HEK293 (cell line): ENCODE data around the gene MTLN.

Experiments used
- GLIS2 ChIP-seq: fragments of 450-650 bp; formaldehyde crosslinking; IDR thresholded peaks from 2 replicates; pipeline ENCODE4 v1.5.1; 2016; ENCODE audit warnings: missing biosample characterization, missing genetic modification characterization
- SALL2 ChIP-seq: fragments of 450-650 bp; formaldehyde crosslinking; IDR thresholded peaks from 2 replicates; pipeline ENCODE4 v1.5.0; 2017; ENCODE audit warnings: missing biosample characterization, mild to moderate bottlenecking, missing genetic modification characterization, borderline replicate concordance
- TCF7L2 ChIP-seq: IDR thresholded peaks from 2 replicates; pipeline ENCODE4 v1.6.1; 2011; ENCODE audit warnings: low read depth, mild to moderate bottlenecking, inconsistent platforms, low read length, moderate library complexity, borderline replicate concordance
- YY1 ChIP-seq: fragments of 450-650 bp; formaldehyde crosslinking; IDR thresholded peaks from 2 replicates; pipeline ENCODE4 v1.5.1; 2018; ENCODE audit warnings: missing biosample characterization, missing genetic modification characterization
- ZNF692 ChIP-seq: fragments of 450-650 bp; formaldehyde crosslinking; IDR thresholded peaks from 2 replicates; pipeline ENCODE4 v1.5.1; 2016; ENCODE audit warnings: missing biosample characterization, missing genetic modification characterization

GRCh38 chr2:110216199-110216598 lies 3.9 kb upstream of the MTLN start:
- TF ChIP-seq YY1 (tag by site-specific recombination) = no peak
- no peak for TF ChIP-seq ZNF692 (tag by site-specific recombination)
- no peak for TF ChIP-seq TCF7L2
- TF ChIP-seq SALL2 (tag by site-specific recombination) = no peak
- TF ChIP-seq GLIS2 = no peak
